BE2C (cell line): ENCODE measurements around the gene ZNF628.
A peak's percentile ranks its signal among the peaks of the same experiment; 100 is the strongest.

Source experiments
- DNase-seq: peaks from one replicate; pipeline ENCODE4 v3.0.0-alpha.2; 2020
- H3K27me3 ChIP-seq: fragments of 250-450 bp; sonication (Bioruptor Pico); 2 replicates; pipeline ENCODE4 v1.5.1; 2020; ENCODE audit warnings: mild to moderate bottlenecking
- H3K36me3 ChIP-seq: fragments of 250-450 bp; sonication (Bioruptor Pico); 2 replicates; pipeline ENCODE4 v1.5.1; 2020; ENCODE audit warnings: mild to moderate bottlenecking
- H3K4me1 ChIP-seq: fragments of 250-450 bp; sonication (Bioruptor Pico); 2 replicates; pipeline ENCODE4 v1.5.1; 2020
- H3K4me3 ChIP-seq: 2 replicates; pipeline ENCODE4 v1.5.1; 2011; ENCODE audit warnings: low read depth, low read length
- H3K9me3 ChIP-seq: fragments of 250-450 bp; sonication (Bioruptor Pico); 2 replicates; pipeline ENCODE4 v1.5.1; 2020
- CTCF ChIP-seq: IDR thresholded peaks from 2 replicates; pipeline ENCODE4 v1.5.1; 2012; ENCODE audit warnings: mild to moderate bottlenecking, low read depth, low read length

The ZNF628 gene

GRCh38 chr19:55465460-55466240, 10.8 kb upstream of the ZNF628 start:
- TF ChIP-seq CTCF: no peak
- Histone ChIP-seq H3K4me1 (peaks cover 1% of the 10 kb centered on the region; the same call in 1 of the 2 replicates), H3K36me3 (no peaks in the 10 kb centered on the region), H3K27me3 (no peaks in the 10 kb centered on the region), H3K4me3 (no peak overlapping the region), H3K9me3 (no peaks in the 10 kb centered on the region)
- DNase-seq: peak; percentile 45

- Histone ChIP-seq H3K36me3 (no peaks in the 10 kb centered on the region), H3K27me3 (no peaks in the 10 kb centered on the region), H3K9me3 (no peaks in the 10 kb centered on the region), H3K4me3 (no peak overlapping the region), H3K4me1 (no peaks in the 10 kb centered on the region)
- no peak for DNase-seq
- TF ChIP-seq CTCF: no peak
These were observed 10.2 kb upstream of the ZNF628 start for GRCh38 chr19:55466241-55466614.

DNA sequence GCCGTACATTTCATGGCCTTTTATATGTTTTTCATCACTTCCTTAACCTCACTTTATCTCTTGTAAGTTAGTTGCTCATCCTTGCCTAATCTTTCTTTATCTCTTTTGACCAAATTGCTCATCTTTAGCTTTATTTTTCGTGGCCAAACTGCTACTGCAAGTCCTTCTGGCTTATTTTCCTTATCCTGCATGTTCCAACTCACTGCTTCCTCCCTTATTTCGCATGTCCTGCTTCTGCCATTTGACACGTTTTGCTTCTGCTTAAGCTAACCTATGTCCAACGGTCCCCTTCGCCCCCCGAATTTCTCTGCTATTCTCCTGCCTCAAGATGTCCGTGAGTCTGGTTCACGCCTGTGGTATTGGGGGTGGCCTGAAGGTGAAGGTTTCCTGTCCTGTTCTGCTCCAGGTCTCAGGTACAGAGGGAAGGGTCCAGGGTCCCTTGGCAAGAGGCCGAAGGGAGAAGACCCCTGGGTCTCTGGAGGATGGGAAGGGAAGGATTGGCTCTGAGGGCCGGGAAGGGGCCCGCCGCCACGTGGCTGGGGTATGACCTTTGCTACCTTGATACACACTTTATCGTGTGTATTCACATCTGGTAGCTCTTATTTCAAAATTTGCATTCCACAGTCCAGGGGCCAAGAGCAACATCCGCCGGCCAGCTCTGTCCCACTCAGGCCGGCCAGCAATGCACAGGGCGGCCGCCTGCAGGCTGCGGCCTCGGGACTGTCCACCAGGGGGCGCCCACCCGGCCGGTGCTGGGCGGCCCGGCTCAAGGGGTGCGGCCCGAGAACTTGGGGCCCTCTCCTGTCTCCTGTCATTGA, 9.0 kb upstream of the ZNF628 start:
- no peaks in the 10 kb centered on the region for H3K9me3 ChIP-seq
- no peaks in the 10 kb centered on the region for H3K4me1 ChIP-seq
- no peaks in the 10 kb centered on the region for H3K36me3 ChIP-seq
- TF ChIP-seq CTCF: peak; percentile 90
- DNase-seq: peak; percentile 67
- H3K4me3 ChIP-seq: no peak overlapping the region
- H3K27me3 ChIP-seq: no peaks in the 10 kb centered on the region

GRCh38 chr19:55468054-55468393, 8.4 kb upstream of the ZNF628 start:
- no peaks in the 10 kb centered on the region for H3K4me1 ChIP-seq
- H3K27me3 ChIP-seq: no peaks in the 10 kb centered on the region
- TF ChIP-seq CTCF: no peak; the same call in 1 of the 2 replicates
- H3K36me3 ChIP-seq: no peaks in the 10 kb centered on the region
- DNase-seq: no peak
- H3K9me3 ChIP-seq: no peaks in the 10 kb centered on the region
- no peak overlapping the region for H3K4me3 ChIP-seq

- Histone ChIP-seq H3K4me3 (no peak overlapping the region), H3K4me1 (peaks cover 5% of the 10 kb centered on the region; the same call in 1 of the 2 replicates), H3K27me3 (no peaks in the 10 kb centered on the region), H3K9me3 (no peaks in the 10 kb centered on the region; the same call in 1 of the 2 replicates), H3K36me3 (no peaks in the 10 kb centered on the region)
- TF ChIP-seq CTCF: no peak
- no peak for DNase-seq
These were observed 5.2 kb upstream of the ZNF628 start for GRCh38 chr19:55471266-55471665.

DNA sequence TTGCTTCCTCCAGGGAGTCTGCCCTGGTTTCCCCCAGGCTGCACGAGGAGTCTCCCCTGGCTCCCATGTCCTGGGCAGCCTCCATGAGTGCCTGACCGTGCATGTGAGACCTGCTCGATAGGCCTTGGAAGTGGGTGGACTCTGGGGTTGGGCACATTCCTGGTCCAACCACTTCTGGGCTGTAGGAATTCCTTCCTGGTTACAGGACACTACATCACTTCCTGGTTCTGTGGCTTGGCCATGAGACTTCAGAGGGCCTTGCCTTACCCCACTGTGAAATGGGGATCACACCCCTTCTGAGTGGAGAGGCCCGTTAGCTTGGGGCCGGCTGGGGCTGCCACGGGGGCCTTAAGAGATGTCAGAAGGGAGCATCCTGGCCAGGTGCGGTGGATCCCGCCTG, 4.0 kb upstream of the ZNF628 start:
- Histone ChIP-seq H3K4me3 (no peak overlapping the region), H3K36me3 (no peaks in the 10 kb centered on the region), H3K9me3 (no peaks in the 10 kb centered on the region; the same call in 1 of the 2 replicates), H3K4me1 (peaks cover 5% of the 10 kb centered on the region; the same call in 1 of the 2 replicates), H3K27me3 (no peaks in the 10 kb centered on the region)
- no peak for DNase-seq
- no peak for TF ChIP-seq CTCF
